A549 treated with CORT108297 at 1 μM for 4 hours (cell line): ENCODE data around the gene FOXL1. TPM values are rescaled to one million over a fixed set of nuclear protein-coding genes. Genes with fewer than 3 reads are reported as not detected.

Source experiments
- total RNA-seq: library from RNA; stranded (reverse); fragments of 200-300 nt; extraction: Qiagen RNA extraction; gene quantifications from 5 replicates; pipeline ENCODE4 v1.2.3, GENCODE V29; 2022

Gene FOXL1
- total RNA-seq: 0.66 to 1.9 TPM (median 1.2 TPM) in 5 replicates

GRCh38 chr16:86578061-86578599 lies at the start of gene FOXL1:
Gene FOXL1, plus strand, starts transcription at chr16:86578549. Its CDS starts 175 bp downstream, at chr16:86578724.

GRCh38 chr16:86554917-86555703 lies 23.2 kb upstream of the FOXL1 start, which contains the start of gene MTHFSD:
Gene MTHFSD, minus strand, starts transcription at chr16:86555235. Its CDS starts 51 bp downstream, at chr16:86555184.

GRCh38 chr16:86566601-86566965 lies 11.8 kb upstream of the FOXL1 start, which contains the start of gene FOXC2:
Gene FOXC2, plus strand, starts transcription at chr16:86566829. Its CDS starts 507 bp downstream, at chr16:86567336.

Other genes with a start within 250 kb of the FOXL1 start
- not detected in 5 replicates for gene FOXF1, start 68.0 kb upstream of the FOXL1 start, total RNA-seq
- gene MTHFSD, start 23.3 kb upstream of the FOXL1 start, total RNA-seq: 10.5 to 12.4 TPM (median 11.8 TPM) in 5 replicates
- 2.2 to 2.9 TPM (median 2.9 TPM) in 5 replicates for gene FOXC2, start 11.7 kb upstream of the FOXL1 start, total RNA-seq